SK-N-SH treated with all-trans-retinoic acid at 6 μM for 48 hours (cell line): ENCODE results near the gene GJB5.

Source experiments
- RARB ChIP-seq: fragments of 250-450 bp; sonication (Bioruptor Pico); IDR thresholded peaks from 2 replicates; pipeline ENCODE4 v1.8.0; 2021; ENCODE audit warnings: mild to moderate bottlenecking, moderate library complexity
- SNAI2 ChIP-seq: fragments of 250-450 bp; sonication (Bioruptor Pico); IDR thresholded peaks from 2 replicates; pipeline ENCODE4 v1.5.0; 2020; ENCODE audit warnings: mild to moderate bottlenecking, moderate library complexity
- ZC3H10 ChIP-seq: fragments of 250-450 bp; sonication (Bioruptor Pico); IDR thresholded peaks from 2 replicates; pipeline ENCODE4 v1.5.1; 2021; ENCODE audit warnings: mild to moderate bottlenecking, moderate library complexity
- ZNF8 ChIP-seq: fragments of 450-650 bp; formaldehyde crosslinking; IDR thresholded peaks from 2 replicates; pipeline ENCODE4 v1.5.0; 2020; ENCODE audit warnings: mild to moderate bottlenecking, moderate library complexity

GRCh38 chr1:34754964-34755637 is at the start of gene GJB5:
- TF ChIP-seq ZNF8 (CRISPR knock-in tag): no peak
- TF ChIP-seq SNAI2 (CRISPR knock-in tag): no peak
- TF ChIP-seq RARB (CRISPR knock-in tag): no peak
- no peak for TF ChIP-seq ZC3H10 (CRISPR knock-in tag)
